Activated T-cell treated with anti-CD3 and anti-CD28 coated beads, Interleukin-2, amount 50 U/mL, for 72 hours (primary cell): ENCODE data around the gene DOCK1. TPM values are rescaled to one million over a fixed set of nuclear protein-coding genes. Genes with fewer than 3 reads are reported as not detected.

ENCODE experiments used
- ATAC-seq, 2 donors: fragments of 150-1000 bp; cut with Tn5 transposase; replicated peaks in 1 of 2; 2 replicates each; pipeline ENCODE4 v1.10.0; 2021; ENCODE audit warnings: moderate library complexity in 2 of 2, mild to moderate bottlenecking in 1 of 2
- DNase-seq, 2 donors: peaks; one replicate each; pipeline ENCODE4 v3.0.0; 2021 to 2022; ENCODE audit warnings: mixed read lengths in 1 of 2
- H3K27ac Mint-ChIP-seq: one replicate; pipeline ENCODE4 v1.8.0; 2022; ENCODE audit warnings: mild to moderate bottlenecking, moderate library complexity, mixed read lengths
- H3K27me3 Mint-ChIP-seq: one replicate; pipeline ENCODE4 v1.8.0; 2022; ENCODE audit warnings: low read depth, mixed read lengths
- H3K36me3 Mint-ChIP-seq, 2 donors: one replicate each; pipeline ENCODE4 v1.8.0; 2022; ENCODE audit warnings: mixed read lengths in 2 of 2, mild to moderate bottlenecking in 1 of 2; ENCODE audit not compliant: insufficient read depth in 2 of 2
- H3K4me1 Mint-ChIP-seq: one replicate; pipeline ENCODE4 v1.8.0; 2022; ENCODE audit warnings: low read depth, mixed read lengths
- H3K4me3 Mint-ChIP-seq, 2 donors: one replicate each; pipeline ENCODE4 v1.8.0; 2022; ENCODE audit warnings: mild to moderate bottlenecking in 2 of 2, mixed read lengths in 2 of 2, moderate library complexity in 2 of 2
- H3K9me3 Mint-ChIP-seq, 2 donors: one replicate each; pipeline ENCODE4 v1.8.0; 2022; ENCODE audit warnings: mixed read lengths in 2 of 2
- total RNA-seq, 2 donors: library from RNA; stranded (reverse); gene quantifications; one replicate each; pipeline ENCODE4 v1.2.3, GENCODE V29; 2022

The DOCK1 gene
- total RNA-seq, 2 donors from 2014 or later: 0.35 to 0.53 TPM

DNA sequence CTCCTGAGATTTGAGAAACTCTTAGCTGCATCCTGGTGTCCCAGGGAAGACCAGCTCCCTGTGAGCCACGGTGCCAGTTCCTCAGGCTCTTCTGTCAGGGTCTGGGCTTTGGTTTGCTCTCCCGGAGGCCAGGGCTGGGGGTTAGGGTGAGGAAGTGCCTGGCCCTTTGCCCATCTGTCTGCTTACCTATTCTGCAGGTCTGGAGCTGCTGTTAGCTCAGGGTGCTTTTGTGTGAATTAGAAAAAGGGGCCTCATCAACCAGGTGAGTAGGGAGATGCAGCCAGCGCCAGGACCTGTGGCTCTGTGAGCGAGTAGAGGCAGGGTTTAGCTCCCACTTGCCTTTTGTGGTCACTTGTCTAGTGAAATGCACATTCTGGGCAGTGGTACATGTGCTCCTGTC lies 109.4 kb downstream of the DOCK1 start:
- Mint-ChIP-seq H3K9me3 (no peaks in the 10 kb centered on the region), H3K27me3 (peaks cover 5% of the 10 kb centered on the region), H3K4me1 (no peaks in the 10 kb centered on the region), H3K27ac (no peak overlapping the region), H3K4me3 (no peak overlapping the region), H3K36me3 (no peaks in the 10 kb centered on the region)
- ATAC-seq (no peak), DNase-seq (no peak)

DNA sequence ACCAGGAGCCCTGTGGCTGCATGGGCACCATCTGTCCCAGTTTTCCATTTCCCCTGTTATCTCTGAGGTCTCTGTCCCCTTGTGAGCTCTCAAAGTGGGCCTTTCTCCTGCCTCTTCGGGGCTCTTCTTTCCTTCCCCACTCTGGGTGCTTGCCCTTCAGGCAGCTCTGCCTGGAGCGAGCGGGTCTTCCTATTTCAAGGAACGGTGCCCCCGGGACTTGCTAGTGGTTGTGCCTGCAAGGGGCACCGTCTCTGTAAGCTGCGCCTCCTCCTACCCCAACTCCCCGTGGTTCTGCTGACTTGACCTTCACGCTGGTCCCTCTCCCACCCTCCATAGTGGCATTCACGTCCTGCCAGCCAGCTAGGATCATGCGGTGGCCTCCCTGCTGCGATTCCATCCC lies 110.1 kb downstream of the DOCK1 start:
- Mint-ChIP-seq H3K4me1 (no peaks in the 10 kb centered on the region), H3K9me3 (no peaks in the 10 kb centered on the region), H3K27ac (no peak overlapping the region), H3K4me3 (no peak overlapping the region), H3K36me3 (no peaks in the 10 kb centered on the region), H3K27me3 (peaks cover 5% of the 10 kb centered on the region)
- DNase-seq: no peak
- ATAC-seq: no peak

DNA sequence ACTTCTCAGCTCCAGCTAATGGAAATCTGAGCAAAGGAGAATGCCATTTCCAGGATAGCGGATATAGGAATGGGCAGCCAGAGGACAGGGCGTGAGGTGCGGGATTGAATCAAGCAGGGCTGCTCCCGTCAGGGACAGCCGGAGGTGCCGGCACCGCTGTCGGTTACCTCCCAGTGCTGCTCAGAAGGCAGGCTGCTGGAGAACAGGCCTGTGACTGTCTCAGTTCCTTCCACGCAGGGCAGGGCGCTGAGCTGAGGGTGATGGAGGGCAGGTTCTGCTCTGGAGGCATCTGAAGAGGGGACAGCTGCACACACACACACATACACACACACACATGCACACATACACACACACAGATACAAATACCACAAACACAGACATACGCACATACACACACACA lies 111.1 kb downstream of the DOCK1 start:
- Mint-ChIP-seq H3K36me3 (no peaks in the 10 kb centered on the region), H3K4me3 (no peak overlapping the region), H3K27ac (no peak overlapping the region), H3K9me3 (no peaks in the 10 kb centered on the region), H3K27me3 (peaks cover 5% of the 10 kb centered on the region), H3K4me1 (no peaks in the 10 kb centered on the region)
- no peak for DNase-seq
- no peak for ATAC-seq

DNA sequence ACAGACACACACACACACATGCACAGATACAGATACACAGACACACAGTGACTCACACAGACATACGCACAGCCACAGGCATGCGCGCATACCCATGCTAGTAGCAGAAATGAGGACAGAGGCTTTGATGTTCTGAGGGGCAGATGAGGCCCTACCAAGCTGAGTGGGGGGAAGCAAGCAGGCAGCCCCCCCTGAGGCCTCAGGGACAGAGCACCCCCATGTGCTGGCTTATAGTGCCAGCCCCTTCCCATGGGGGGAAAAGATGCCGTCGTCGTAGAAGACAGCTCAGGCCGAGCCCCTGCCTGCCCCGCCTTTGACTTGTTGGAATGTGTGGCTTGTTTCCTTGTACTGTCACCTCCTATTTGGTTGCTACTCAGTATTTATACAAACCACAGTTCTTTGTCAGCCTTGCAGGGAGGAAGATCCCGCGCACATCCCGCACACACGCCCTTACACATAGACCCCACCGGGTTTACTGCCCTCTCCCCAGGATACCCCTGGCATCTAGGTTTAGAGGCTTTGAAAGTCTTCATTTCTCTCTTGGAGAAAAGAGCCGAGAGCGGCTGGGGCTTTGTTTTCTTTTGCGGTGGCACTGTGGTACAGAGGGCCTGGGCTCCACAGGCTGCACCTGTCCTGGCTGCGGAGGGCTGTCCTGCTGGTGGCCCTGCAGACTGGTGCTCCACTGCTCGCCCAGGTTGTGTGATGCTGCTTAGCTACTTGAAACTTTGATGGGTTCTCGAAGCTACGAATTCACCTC lies 112.5 kb downstream of the DOCK1 start:
- Mint-ChIP-seq H3K9me3 (no peaks in the 10 kb centered on the region), H3K27ac (no peak overlapping the region), H3K4me1 (no peaks in the 10 kb centered on the region), H3K27me3 (peaks cover 3% of the 10 kb centered on the region), H3K4me3 (no peak overlapping the region), H3K36me3 (no peaks in the 10 kb centered on the region)
- no peak for ATAC-seq
- no peak for DNase-seq

DNA sequence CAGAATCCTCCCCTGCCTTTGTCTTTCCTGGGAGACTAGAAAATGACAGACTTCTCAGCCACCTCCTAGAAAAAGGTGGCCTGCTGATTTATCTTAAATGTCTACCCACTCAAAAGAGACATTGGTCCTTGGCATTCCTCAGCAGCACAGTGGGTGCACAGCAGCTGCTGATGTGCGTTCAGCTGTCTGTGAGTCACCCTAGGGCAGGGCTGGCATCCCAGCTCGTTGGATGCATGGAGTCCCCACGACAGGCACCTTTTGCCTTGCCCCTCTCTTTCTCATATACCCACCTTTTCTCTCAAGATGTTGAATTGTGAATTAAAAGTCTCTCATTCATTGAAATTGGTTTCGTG lies 113.0 kb downstream of the DOCK1 start:
- H3K4me3 Mint-ChIP-seq: no peak overlapping the region
- no peaks in the 10 kb centered on the region for H3K27me3 Mint-ChIP-seq
- DNase-seq: no peak
- H3K36me3 Mint-ChIP-seq: no peaks in the 10 kb centered on the region
- no peak for ATAC-seq
- H3K9me3 Mint-ChIP-seq: no peaks in the 10 kb centered on the region
- no peak overlapping the region for H3K27ac Mint-ChIP-seq
- no peaks in the 10 kb centered on the region for H3K4me1 Mint-ChIP-seq

DNA sequence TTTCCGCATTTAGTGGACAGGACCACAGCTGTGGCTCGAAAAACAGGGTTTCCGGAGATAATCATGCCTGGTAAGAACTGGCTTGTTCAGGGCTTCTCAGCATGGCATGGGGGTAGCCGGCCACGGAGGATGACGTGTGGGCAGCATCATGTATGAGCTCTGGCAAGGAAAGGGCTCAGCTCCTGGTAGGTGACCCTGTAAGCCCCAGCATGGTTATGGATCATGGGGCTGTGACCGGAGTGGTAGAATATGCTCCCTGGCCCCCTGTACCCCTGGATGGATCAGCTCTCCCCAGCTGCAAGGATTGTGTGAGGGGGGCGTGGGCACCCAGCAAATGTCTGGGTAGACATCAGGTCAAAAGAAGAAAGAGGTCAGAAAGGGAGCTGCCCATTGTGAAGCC lies 113.5 kb downstream of the DOCK1 start:
- no peak overlapping the region for H3K27ac Mint-ChIP-seq
- no peak for ATAC-seq
- no peak for DNase-seq
- H3K4me3 Mint-ChIP-seq: no peak overlapping the region
- H3K9me3 Mint-ChIP-seq: no peaks in the 10 kb centered on the region
- H3K27me3 Mint-ChIP-seq: no peaks in the 10 kb centered on the region
- no peaks in the 10 kb centered on the region for H3K36me3 Mint-ChIP-seq
- no peaks in the 10 kb centered on the region for H3K4me1 Mint-ChIP-seq

DNA sequence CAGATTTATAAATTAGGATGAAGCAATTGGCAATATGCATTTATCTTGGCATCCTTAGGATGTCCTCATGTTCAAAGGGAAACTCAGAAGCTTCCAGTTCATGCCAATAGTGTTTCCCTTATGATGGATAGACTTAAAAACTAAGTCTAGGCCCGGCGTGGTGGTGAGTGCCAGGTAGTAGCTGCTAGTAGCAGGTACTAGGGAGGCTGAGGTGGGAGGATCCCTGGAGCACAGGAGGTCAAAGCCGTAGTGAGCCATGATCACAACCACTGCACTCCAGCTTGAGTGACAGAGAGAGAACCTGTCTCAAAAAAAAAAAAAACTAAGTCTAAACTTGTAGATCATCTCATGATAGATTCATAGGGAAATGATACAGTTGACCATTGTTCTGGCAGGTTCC lies 115.0 kb downstream of the DOCK1 start:
- Mint-ChIP-seq H3K4me3 (no peak overlapping the region), H3K9me3 (no peaks in the 10 kb centered on the region), H3K4me1 (no peaks in the 10 kb centered on the region), H3K27ac (no peak overlapping the region), H3K27me3 (no peaks in the 10 kb centered on the region), H3K36me3 (no peaks in the 10 kb centered on the region)
- DNase-seq: no peak
- no peak for ATAC-seq

DNA sequence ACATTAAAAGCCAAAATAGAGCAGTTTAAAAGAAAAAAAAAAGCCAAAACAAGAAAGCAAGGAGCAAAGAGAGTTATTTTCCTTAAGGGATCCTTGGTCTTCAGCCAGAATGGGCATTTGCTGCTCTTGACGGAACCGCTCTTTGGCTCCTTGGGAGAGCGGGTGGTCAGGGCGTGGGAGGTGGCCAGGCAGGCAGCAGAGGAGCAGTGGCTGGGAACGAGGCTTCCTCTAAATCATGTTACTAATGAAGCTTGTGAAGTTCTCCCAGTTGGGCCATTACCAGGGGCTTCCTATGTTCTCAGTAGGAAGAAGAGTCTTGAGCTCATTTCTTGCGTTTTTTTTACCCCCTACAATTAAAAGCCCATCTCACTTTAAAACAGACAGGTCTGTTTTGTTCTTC lies 116.6 kb downstream of the DOCK1 start:
- H3K27ac Mint-ChIP-seq: no peak overlapping the region
- no peaks in the 10 kb centered on the region for H3K27me3 Mint-ChIP-seq
- H3K4me1 Mint-ChIP-seq: no peaks in the 10 kb centered on the region
- ATAC-seq (no peak), DNase-seq (no peak)
- H3K4me3 Mint-ChIP-seq: no peak overlapping the region
- H3K36me3 Mint-ChIP-seq: no peaks in the 10 kb centered on the region
- H3K9me3 Mint-ChIP-seq: no peaks in the 10 kb centered on the region

DNA sequence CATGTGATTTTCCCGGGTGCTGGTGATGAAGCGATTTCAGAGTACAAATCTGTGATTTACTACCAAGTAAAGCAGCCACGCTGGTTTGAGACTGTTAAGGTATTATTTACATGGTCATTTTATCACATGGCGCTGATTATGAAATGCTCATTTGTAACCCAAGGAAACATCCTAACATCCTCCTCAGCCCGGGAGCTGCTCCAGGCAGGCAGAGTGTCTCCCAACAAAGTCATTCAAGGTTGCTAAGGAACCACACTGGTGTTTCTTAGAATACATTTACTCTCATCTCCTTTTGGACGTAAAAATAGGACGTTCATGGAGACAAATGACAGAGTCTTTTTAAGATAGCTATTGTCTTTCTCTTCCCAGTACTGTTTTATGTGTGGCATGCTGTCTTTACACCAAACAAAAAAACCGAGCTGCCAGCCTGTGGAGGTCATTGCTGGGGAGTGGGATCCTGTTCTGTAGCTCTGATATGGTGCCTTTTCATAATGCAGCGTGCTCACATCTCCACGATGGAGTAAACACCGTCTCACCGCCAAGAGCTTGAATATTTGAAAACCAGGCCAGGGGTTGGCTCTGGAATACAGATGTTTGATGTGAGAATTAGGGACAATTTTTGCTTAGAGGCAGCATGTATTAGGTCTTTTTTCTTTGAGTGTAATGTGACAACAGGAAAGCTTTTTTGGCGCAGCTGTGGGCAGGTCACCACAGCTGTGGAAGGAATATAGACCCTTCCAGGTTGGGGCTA lies 119.6 kb downstream of the DOCK1 start:
- no peak for ATAC-seq
- Mint-ChIP-seq H3K4me3 (no peak overlapping the region), H3K4me1 (no peaks in the 10 kb centered on the region)

DNA sequence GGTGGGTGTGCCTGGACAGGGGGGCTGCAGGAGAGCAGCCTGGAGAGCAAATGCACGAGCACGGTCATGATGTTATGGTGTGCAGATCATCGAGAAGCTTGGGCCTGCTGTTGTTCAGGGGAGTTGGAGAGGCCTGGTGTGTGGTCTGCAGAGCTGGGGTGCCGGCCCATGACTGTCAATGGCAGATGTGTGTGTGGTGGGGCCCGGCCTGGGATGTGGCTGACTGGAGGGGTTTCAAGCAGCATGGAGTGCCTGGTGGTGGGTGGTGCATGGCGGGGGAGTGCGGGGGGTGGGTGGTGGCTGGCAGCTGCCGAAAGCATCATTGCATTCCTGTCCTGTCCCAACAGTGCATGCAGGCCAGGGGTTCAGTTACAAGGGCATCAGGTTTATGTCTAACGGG lies 122.6 kb downstream of the DOCK1 start:
- DNase-seq (no peak), ATAC-seq (no peak)
- H3K27ac Mint-ChIP-seq: no peak overlapping the region
- no peaks in the 10 kb centered on the region for H3K4me1 Mint-ChIP-seq
- no peaks in the 10 kb centered on the region for H3K36me3 Mint-ChIP-seq
- no peaks in the 10 kb centered on the region for H3K27me3 Mint-ChIP-seq
- no peaks in the 10 kb centered on the region for H3K9me3 Mint-ChIP-seq
- no peak overlapping the region for H3K4me3 Mint-ChIP-seq

More for the DNA sequence above, 119.6 kb downstream of the DOCK1 start:
- H3K27me3 Mint-ChIP-seq: no peaks in the 10 kb centered on the region
- DNase-seq: no peak
- H3K9me3 Mint-ChIP-seq: no peaks in the 10 kb centered on the region
- H3K27ac Mint-ChIP-seq: no peak overlapping the region
- no peaks in the 10 kb centered on the region for H3K36me3 Mint-ChIP-seq

DNA sequence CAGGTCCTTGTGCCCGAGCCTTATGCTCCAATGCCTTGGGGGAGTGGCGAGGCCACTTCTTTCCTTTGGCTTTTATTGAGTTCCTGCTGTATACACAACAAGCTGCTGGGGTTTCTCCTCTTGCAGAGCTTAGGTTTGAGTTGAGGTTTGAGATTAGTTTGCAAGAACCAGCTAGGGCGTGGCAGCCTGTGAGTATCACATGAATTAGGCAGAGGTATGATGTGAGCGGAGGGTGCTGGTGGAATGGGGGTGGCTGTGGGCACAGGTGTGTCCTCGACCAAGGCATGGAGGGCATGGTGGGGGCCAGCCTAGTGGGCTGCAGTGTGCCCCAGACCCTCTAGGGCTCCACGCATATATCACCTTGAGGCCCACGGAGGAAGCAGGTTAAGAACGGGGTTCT lies 123.3 kb downstream of the DOCK1 start:
- Mint-ChIP-seq H3K9me3 (no peaks in the 10 kb centered on the region), H3K4me3 (no peak overlapping the region), H3K36me3 (no peaks in the 10 kb centered on the region), H3K27me3 (no peaks in the 10 kb centered on the region), H3K4me1 (no peaks in the 10 kb centered on the region), H3K27ac (no peak overlapping the region)
- no peak for ATAC-seq
- DNase-seq: no peak

DNA sequence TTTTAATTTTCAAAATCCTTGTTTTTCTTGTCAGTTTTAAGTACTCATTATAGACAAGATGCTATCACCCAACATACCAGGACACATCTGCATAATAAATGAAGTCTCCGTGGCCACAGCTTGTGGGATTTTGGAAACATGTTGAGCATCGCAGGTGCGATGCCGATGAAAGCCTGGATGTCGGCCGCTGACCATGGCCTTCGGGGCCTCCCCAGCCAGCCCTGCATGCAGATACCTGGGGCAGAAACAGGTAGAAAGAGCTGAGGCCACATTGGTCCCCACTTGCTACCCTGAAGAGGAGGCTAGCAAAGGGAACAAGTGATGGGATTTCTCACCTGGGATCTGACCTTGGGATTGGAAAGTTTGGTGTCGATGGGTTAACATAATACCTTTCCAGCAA lies 123.8 kb downstream of the DOCK1 start:
- no peak overlapping the region for H3K27ac Mint-ChIP-seq
- no peaks in the 10 kb centered on the region for H3K36me3 Mint-ChIP-seq
- H3K4me3 Mint-ChIP-seq: no peak overlapping the region
- no peak for ATAC-seq
- H3K4me1 Mint-ChIP-seq: no peaks in the 10 kb centered on the region
- no peak for DNase-seq
- H3K9me3 Mint-ChIP-seq: no peaks in the 10 kb centered on the region
- no peaks in the 10 kb centered on the region for H3K27me3 Mint-ChIP-seq

DNA sequence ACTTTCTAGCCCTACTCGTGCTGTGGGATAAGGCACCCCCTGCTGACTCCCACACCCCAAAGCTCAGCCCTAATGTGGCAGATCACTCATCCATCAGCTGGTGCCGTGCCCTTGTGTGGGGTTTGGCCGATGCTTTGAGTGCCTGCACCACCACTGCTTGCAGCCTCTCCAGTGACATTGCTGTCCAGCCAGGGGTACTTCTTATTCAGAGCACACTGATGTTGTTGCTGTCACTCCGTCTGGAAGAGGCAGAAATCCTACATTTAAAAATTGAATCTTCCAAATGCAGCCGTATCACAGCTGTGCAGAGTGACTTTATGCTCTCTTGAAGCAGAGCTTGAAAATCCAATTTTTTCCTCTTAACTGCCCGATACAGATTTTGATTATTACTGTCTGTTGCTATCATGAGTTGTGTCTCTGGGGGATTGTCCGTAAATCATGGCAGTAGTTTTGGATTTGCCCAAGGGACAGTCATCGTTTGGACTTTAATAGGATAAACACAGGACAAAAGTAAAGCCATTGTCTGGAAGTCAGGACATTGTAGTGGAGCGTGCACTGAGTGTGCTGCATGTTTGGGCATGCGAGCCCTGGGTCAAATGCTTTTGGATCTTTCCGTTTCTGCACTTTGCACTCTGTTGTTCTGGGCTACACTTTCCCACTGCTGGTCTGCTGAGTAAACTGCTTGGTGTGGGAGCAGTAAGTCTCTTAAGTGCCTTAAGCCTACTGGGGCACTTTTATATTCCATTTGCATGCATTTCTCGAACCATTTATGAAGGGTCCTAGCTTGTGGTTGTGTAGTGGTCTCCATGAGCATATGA lies 128.2 kb downstream of the DOCK1 start:
- no peaks in the 10 kb centered on the region for H3K4me1 Mint-ChIP-seq
- DNase-seq: no peak
- no peaks in the 10 kb centered on the region for H3K9me3 Mint-ChIP-seq
- H3K36me3 Mint-ChIP-seq: no peaks in the 10 kb centered on the region
- H3K4me3 Mint-ChIP-seq: no peak overlapping the region
- H3K27me3 Mint-ChIP-seq: no peaks in the 10 kb centered on the region
- H3K27ac Mint-ChIP-seq: no peak overlapping the region
- no peak for ATAC-seq
